Suprapubic skin (tissue), 4 donors: ENCODE data around the gene SSTR4.

Experiments
- EP300 ChIP-seq: sonication (generic); formaldehyde crosslinking; IDR thresholded peaks from one replicate; pipeline ENCODE4 v1.6.1; 2017; ENCODE audit warnings: antibody characterized with exemption
- POLR2A ChIP-seq, 2 donors: fragments of 450-650 bp; IDR thresholded peaks; one replicate each; pipeline ENCODE4 v1.6.1; 2017; ENCODE audit warnings: antibody characterized with exemption in 2 of 2, mild to moderate bottlenecking in 2 of 2, moderate library complexity in 2 of 2
- POLR2AphosphoS5 ChIP-seq, 3 donors: sonication (generic); formaldehyde crosslinking; IDR thresholded peaks; one replicate each; pipeline ENCODE4 v1.6.1; 2017; ENCODE audit warnings: antibody characterized with exemption in 3 of 3
- TF ChIP-seq, protein P1 (sequence below), 2 donors: fragments of 200-600 bp in 1 of 2; fragments of 450-650 bp in 1 of 2; sonication (generic) in 1 of 2; IDR thresholded peaks; one replicate each; pipeline ENCODE4 v1.5.1; 2016 to 2019; ENCODE audit warnings: antibody characterized with exemption in 2 of 2, mild to moderate bottlenecking in 1 of 2, moderate library complexity in 1 of 2

DNA sequence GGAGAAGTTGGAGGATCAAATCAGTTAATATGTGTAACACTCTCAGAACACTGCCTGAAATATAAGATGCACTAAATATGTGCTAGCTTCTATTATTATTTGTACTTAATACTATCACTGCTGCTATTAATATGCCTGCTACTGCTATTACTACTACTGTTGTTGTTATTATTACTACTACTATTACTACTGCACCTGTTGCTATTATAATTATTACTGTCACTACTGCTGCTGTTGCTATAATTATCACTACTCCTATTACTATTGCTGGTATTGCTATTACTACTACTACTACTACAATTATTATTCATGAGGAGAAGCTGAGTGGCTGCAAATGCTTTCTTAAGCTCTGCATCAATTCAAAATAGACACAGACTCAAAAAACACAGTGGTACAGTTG, 16.7 kb upstream of the SSTR4 start:
- TF ChIP-seq POLR2AphosphoS5 (IDR thresholded peaks at IDR 0.05) (no peak), POLR2A (IDR thresholded peaks at IDR 0.05) (no peak), EP300 (no peak)
- TF ChIP-seq, protein P1, sequence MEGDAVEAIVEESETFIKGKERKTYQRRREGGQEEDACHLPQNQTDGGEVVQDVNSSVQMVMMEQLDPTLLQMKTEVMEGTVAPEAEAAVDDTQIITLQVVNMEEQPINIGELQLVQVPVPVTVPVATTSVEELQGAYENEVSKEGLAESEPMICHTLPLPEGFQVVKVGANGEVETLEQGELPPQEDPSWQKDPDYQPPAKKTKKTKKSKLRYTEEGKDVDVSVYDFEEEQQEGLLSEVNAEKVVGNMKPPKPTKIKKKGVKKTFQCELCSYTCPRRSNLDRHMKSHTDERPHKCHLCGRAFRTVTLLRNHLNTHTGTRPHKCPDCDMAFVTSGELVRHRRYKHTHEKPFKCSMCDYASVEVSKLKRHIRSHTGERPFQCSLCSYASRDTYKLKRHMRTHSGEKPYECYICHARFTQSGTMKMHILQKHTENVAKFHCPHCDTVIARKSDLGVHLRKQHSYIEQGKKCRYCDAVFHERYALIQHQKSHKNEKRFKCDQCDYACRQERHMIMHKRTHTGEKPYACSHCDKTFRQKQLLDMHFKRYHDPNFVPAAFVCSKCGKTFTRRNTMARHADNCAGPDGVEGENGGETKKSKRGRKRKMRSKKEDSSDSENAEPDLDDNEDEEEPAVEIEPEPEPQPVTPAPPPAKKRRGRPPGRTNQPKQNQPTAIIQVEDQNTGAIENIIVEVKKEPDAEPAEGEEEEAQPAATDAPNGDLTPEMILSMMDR (IDR thresholded peaks at IDR 0.05): no peak
